HEK293 (cell line): ENCODE results near the gene THUMPD3.

Experiments used
- CTCF ChIA-PET: fragments of 350-600 bp; formaldehyde crosslinking; extraction: SDS; loops from one replicate; lab custom pipeline; 2021; ENCODE audit warnings: antibody characterized with exemption; lab: Yijun Ruan, JAX
- POLR2A ChIA-PET: fragments of 300-600 bp; formaldehyde crosslinking; extraction: SDS; loops from one replicate; lab custom pipeline; 2020; ENCODE audit warnings: antibody characterized with exemption, inconsistent platforms; lab: Yijun Ruan, JAX
- H3K27ac ChIP-seq: fragments of 200-500 bp; sonication (Bioruptor generic); 2 replicates; pipeline ENCODE4 v1.5.1; 2014; ENCODE audit warnings: low read depth, low read length, control low read depth, inconsistent platforms; ENCODE audit errors: extremely low read depth
- H3K36me3 ChIP-seq, 2 experiments: fragments of 200-500 bp in 1 of 2; sonication (Bioruptor generic) in 1 of 2; 1 replicate in 1 of 2; 2 replicates in 1 of 2; pipeline ENCODE4 v1.5.1; 2014 to 2017; ENCODE audit warnings: inconsistent platforms in 2 of 2, low read length in 2 of 2; ENCODE audit not compliant: control insufficient read depth in 2 of 2, insufficient read depth in 1 of 2
- H3K4me1 ChIP-seq: fragments of 200-500 bp; sonication (Bioruptor generic); 2 replicates; pipeline ENCODE4 v1.5.1; 2014; ENCODE audit warnings: mild to moderate bottlenecking, low read length, inconsistent platforms; ENCODE audit not compliant: control insufficient read depth, insufficient read depth
- H3K4me3 ChIP-seq: 2 replicates; pipeline ENCODE4 v1.5.1; 2011; ENCODE audit warnings: low read depth, mild to moderate bottlenecking, control low read depth, low read length, moderate library complexity
- H3K9me3 ChIP-seq: fragments of 200-500 bp; sonication (Bioruptor generic); 2 replicates; pipeline ENCODE4 v1.5.1; 2014; ENCODE audit warnings: low read depth, low read length, inconsistent platforms; ENCODE audit not compliant: control insufficient read depth, insufficient read depth
- ATF2 ChIP-seq: fragments of 450-650 bp; formaldehyde crosslinking; IDR thresholded peaks from 2 replicates; pipeline ENCODE4 v1.5.1; 2016; ENCODE audit warnings: missing biosample characterization, missing genetic modification characterization, low read depth
- BCL11B ChIP-seq: fragments of 450-650 bp; formaldehyde crosslinking; IDR thresholded peaks from 2 replicates; pipeline ENCODE4 v1.5.1; 2016; ENCODE audit warnings: low read depth, missing biosample characterization, missing genetic modification characterization
- GLIS1 ChIP-seq: fragments of 450-650 bp; formaldehyde crosslinking; IDR thresholded peaks from 2 replicates; pipeline ENCODE4 v1.5.1; 2016; ENCODE audit warnings: missing biosample characterization, missing genetic modification characterization
- HOXC10 ChIP-seq: sonication (generic); formaldehyde crosslinking; IDR thresholded peaks from 2 replicates; pipeline ENCODE4 v1.8.1; 2023; ENCODE audit warnings: mild to moderate bottlenecking, missing genetic modification reagents
- KLF17 ChIP-seq: fragments of 450-650 bp; formaldehyde crosslinking; IDR thresholded peaks from 2 replicates; pipeline ENCODE4 v1.5.1; 2016; ENCODE audit warnings: missing biosample characterization, missing genetic modification characterization
- KLF8 ChIP-seq: fragments of 450-650 bp; formaldehyde crosslinking; IDR thresholded peaks from 2 replicates; pipeline ENCODE4 v1.5.1; 2016; ENCODE audit warnings: missing biosample characterization, missing genetic modification characterization
- PATZ1 ChIP-seq: fragments of 450-650 bp; formaldehyde crosslinking; IDR thresholded peaks from 2 replicates; pipeline ENCODE4 v1.5.1; 2016; ENCODE audit warnings: missing biosample characterization, missing genetic modification characterization
- PRDM2 ChIP-seq: fragments of 450-650 bp; formaldehyde crosslinking; IDR thresholded peaks from 2 replicates; pipeline ENCODE4 v1.5.1; 2016; ENCODE audit warnings: missing biosample characterization, missing genetic modification characterization, borderline replicate concordance
- TRIM28 ChIP-seq: IDR thresholded peaks from 2 replicates; pipeline ENCODE4 v1.6.1; 2011; ENCODE audit warnings: low read length, control low read depth, borderline replicate concordance
- ZBTB20 ChIP-seq: fragments of 450-650 bp; formaldehyde crosslinking; IDR thresholded peaks from 2 replicates; pipeline ENCODE4 v1.5.1; 2016; ENCODE audit warnings: missing biosample characterization, missing genetic modification characterization
- ZNF19 ChIP-seq: fragments of 450-650 bp; formaldehyde crosslinking; IDR thresholded peaks from 2 replicates; pipeline ENCODE4; 2016; ENCODE audit warnings: missing biosample characterization, missing genetic modification characterization, low read depth
- ZNF214 ChIP-seq: fragments of 450-650 bp; formaldehyde crosslinking; IDR thresholded peaks from 2 replicates; pipeline ENCODE4 v1.5.1; 2017; ENCODE audit warnings: missing biosample characterization, mild to moderate bottlenecking, missing genetic modification characterization, borderline replicate concordance
- ZNF223 ChIP-seq: fragments of 450-650 bp; formaldehyde crosslinking; IDR thresholded peaks from 2 replicates; pipeline ENCODE4 v1.5.1; 2016; ENCODE audit warnings: missing biosample characterization, missing genetic modification characterization
- ZNF274 ChIP-seq, 2 experiments: fragments of 200-500 bp in 1 of 2; fragments of 450-650 bp in 1 of 2; sonication (Bioruptor generic) in 1 of 2; formaldehyde crosslinking in 1 of 2; IDR thresholded peaks; 2 replicates each; pipeline versions ENCODE4 v1.5.1 to v1.6.1; 2014 to 2016; ENCODE audit warnings: borderline replicate concordance in 1 of 2, inconsistent platforms in 1 of 2, low read length in 1 of 2, missing biosample characterization in 1 of 2, missing genetic modification characterization in 1 of 2
- ZNF398 ChIP-seq: fragments of 450-650 bp; formaldehyde crosslinking; IDR thresholded peaks from 2 replicates; pipeline ENCODE4 v1.5.1; 2017; ENCODE audit warnings: missing biosample characterization, missing genetic modification characterization
- ZNF544 ChIP-seq: fragments of 450-650 bp; formaldehyde crosslinking; IDR thresholded peaks from 2 replicates; pipeline ENCODE4 v1.5.0; 2017; ENCODE audit warnings: missing biosample characterization, missing genetic modification characterization
- ZNF560 ChIP-seq: fragments of 450-650 bp; formaldehyde crosslinking; IDR thresholded peaks from 2 replicates; pipeline ENCODE4 v1.5.1; 2017; ENCODE audit warnings: missing biosample characterization, missing genetic modification characterization, borderline replicate concordance
- ZNF600 ChIP-seq: fragments of 450-650 bp; formaldehyde crosslinking; IDR thresholded peaks from 2 replicates; pipeline ENCODE4 v1.5.1; 2016; ENCODE audit warnings: missing biosample characterization, missing genetic modification characterization
- ZNF76 ChIP-seq: fragments of 450-650 bp; formaldehyde crosslinking; IDR thresholded peaks from 2 replicates; pipeline ENCODE4; 2016; ENCODE audit warnings: low read depth, missing biosample characterization, missing genetic modification characterization, borderline replicate concordance
- ZNF791 ChIP-seq: fragments of 450-650 bp; formaldehyde crosslinking; IDR thresholded peaks from 2 replicates; pipeline ENCODE4 v1.5.1; 2016; ENCODE audit warnings: missing biosample characterization, missing genetic modification characterization

Gene THUMPD3

GRCh38 chr3:9362731-9363530 is at the start of gene THUMPD3 (continued):
- TF ChIP-seq PATZ1 (peak; percentile 87), ZNF398 (peak; percentile 71), BCL11B (peak; percentile 67), HOXC10 (CRISPR knock-in tag) (no peak), TRIM28 (peak; percentile 64; the same call in 1 of the 2 replicates), KLF8 (peak; percentile 82), ZNF544 (tag by site-specific recombination) (no peak), ZNF791 (no peak), ZNF274 (IDR thresholded peaks at IDR 0.05; ENCODE audit: low read length) (no peak), ZNF274 (tag by site-specific recombination; IDR thresholded peaks at IDR 0.05; ENCODE audit: borderline replicate concordance) (peak; percentile 88; the same call in 1 of the 2 replicates), ZNF76 (tag by site-specific recombination) (peak; percentile 89), GLIS1 (tag by site-specific recombination) (peak; percentile 86), ZBTB20 (peak; percentile 98), ZNF560 (tag by site-specific recombination) (no peak), ZNF223 (tag by site-specific recombination) (0 out of 2 replicates have a peak, but pooled peaks have one; percentile 13)

- no peak overlapping the region for H3K27ac ChIP-seq
- H3K4me1 ChIP-seq = no peaks in the 10 kb centered on the region
- CTCF ChIA-PET = interaction anchor here (0.6 to 1.0 kb wide), 2 partner anchors 38 to 415 kb away, joined by 3 read pairs; no protein-coding TSS in a partner anchor
- POLR2A ChIA-PET = no interaction called here
- no peaks in the 10 kb centered on the region for H3K9me3 ChIP-seq
- no peak overlapping the region for H3K4me3 ChIP-seq
- no peaks in the 10 kb centered on the region for H3K36me3 ChIP-seq
- TF ChIP-seq ZNF600 (tag by site-specific recombination) (no peak), ATF2 (tag by site-specific recombination) (0 out of 2 replicates have a peak, but pooled peaks have one; percentile 15)
Measured at GRCh38 chr3:9314796-9315195, 48.1 kb upstream of the THUMPD3 start.

GRCh38 chr3:9316881-9317361 is 45.9 kb upstream of the THUMPD3 start:
- H3K9me3 ChIP-seq = no peaks in the 10 kb centered on the region
- POLR2A ChIA-PET = no interaction called here
- CTCF ChIA-PET = interaction anchor here (1.0 kb wide), 1 partner anchor 329 kb away, joined by 3 read pairs; no protein-coding TSS in a partner anchor
- no peak for TF ChIP-seq PRDM2 (tag by site-specific recombination)
- TF ChIP-seq ZNF214 = no peak
- TF ChIP-seq ZNF19 = no peak
- TF ChIP-seq KLF17 (tag by site-specific recombination) = no peak

More at GRCh38 chr3:9316881-9317361, 45.9 kb upstream of the THUMPD3 start:
- no peak overlapping the region for H3K27ac ChIP-seq
- no peaks in the 10 kb centered on the region for H3K36me3 ChIP-seq
- no peaks in the 10 kb centered on the region for H3K4me1 ChIP-seq
- no peak overlapping the region for H3K4me3 ChIP-seq
